NK-92 (cell line): ENCODE data around the gene SLC35D2.
"Not testable (repeated sequence)": the region's sequence is repeated elsewhere in the genome, so short reads cannot be mapped to it uniquely, and the experiment has no call there.

Experiments used
- DNase-seq: peaks from one replicate; lab custom pipeline; 2025; ENCODE audit not compliant: unreplicated experiment; lab: John Stamatoyannopoulos, UW

The SLC35D2 gene

DNA sequence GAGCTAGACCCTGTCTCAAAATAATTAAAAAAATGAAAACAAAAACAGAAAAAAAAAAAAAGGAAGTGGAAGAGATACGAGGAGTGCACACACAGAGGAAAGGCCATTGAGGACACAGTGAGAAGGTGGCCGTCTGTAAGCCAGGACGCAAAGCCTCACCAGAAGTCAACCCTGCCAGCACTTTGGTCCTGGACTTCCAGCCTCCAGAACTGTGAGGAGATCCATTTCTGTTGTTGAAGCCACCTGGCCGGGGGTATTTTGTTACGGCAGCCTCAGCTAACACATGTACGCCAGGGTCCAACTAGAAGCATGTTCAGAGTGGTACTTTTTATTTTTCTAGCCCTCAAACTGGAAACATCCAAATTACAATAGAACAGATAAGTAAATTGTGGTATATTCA is 21.8 kb downstream of the SLC35D2 start:
- no peak for DNase-seq

DNA sequence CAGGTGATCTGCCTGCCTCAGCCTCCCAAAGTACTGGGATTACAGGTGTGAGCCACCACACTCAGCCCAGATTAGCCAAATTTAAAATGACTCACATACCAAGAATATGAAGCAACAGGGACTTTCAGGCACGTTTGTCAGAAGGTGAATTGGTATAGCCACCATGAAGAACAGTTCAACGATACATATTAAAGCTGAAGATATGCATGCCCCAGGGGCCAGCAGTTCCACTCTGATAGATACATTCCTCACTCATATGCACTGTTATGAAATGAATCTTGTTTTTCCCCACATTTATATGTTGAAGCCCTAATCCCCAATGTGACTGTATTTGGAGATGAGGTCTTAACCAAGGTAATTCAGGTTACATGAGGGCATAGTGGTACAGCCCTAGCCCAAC is 22.5 kb downstream of the SLC35D2 start:
- DNase-seq = no peak

DNA sequence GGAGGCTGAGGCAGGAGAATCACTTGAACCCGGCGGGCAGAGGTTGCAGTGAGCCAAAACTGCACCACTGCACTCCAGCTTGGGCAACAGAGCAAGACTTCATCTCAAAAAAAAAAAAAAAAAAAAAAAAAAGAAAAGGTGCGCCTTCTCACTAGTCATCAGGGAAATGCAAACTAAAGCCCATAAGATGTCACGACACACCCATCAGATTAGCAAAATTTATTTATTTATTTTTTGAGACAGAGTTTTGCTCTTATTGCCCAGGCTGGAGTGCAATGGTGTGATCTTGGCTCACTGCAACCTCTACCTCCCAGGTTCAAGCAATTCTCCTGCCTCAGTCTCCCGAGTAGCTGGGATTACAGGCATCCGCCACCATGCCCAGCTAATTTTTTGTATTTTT is 23.0 kb downstream of the SLC35D2 start:
- DNase-seq = not testable (repeated sequence)

DNA sequence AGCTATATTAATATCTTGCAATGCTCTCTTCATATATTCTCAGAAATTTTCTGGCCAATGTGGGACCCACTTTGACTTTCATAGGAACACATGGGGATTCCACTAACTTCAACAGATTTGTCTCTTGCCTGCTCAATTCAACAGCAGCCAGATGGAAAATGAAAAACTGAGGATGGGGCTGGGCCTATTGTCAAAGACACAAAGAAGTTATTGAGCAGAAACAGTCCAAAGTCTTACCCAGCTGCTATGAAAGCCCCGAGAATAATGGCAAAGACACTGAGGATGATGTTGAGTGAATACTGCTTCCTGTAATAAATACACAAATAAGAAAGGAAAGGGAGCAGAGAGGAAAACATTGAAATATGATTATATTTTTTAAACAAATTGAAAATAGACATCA is 32.6 kb downstream of the SLC35D2 start:
- no peak for DNase-seq

DNA sequence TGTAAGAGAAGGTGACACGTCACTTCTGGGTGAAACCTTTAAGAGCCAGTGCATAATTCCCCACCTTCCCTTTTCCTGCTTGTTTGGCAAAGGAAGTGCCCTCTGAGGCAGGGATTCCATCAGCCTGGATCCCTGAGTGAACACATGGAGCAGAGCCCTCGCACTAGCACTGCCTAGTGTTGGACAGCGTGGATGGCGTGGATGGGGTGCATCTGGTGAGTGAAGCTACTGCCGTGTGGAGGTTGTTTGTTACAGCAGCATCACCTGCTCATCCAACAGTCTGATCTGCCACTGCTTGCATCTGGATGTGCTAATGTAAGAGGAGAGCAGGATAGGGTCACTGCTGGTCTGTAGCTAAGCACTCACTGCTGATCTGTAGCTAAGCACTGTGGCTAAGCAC is 35.2 kb downstream of the SLC35D2 start:
- DNase-seq = no peak

DNA sequence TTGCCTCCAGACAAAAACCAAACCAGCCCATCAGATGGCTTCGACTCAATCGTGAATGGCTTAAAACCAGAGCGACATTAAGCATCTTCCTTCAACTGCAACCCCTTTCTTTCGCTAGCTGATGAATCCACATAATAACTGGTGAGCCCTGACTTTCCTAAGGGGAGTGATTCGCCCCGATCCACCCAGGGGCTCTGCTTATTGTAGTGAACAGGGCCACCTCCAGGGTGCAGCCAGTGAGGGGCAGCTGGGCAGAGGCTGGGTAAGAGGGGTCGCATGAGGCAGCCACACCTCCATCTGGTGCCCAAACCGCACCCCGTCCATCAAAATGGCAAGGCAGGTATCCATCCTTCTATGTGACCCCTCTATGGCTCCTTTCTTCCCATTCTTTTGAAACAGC is 38.0 kb downstream of the SLC35D2 start:
- DNase-seq = no peak

DNA sequence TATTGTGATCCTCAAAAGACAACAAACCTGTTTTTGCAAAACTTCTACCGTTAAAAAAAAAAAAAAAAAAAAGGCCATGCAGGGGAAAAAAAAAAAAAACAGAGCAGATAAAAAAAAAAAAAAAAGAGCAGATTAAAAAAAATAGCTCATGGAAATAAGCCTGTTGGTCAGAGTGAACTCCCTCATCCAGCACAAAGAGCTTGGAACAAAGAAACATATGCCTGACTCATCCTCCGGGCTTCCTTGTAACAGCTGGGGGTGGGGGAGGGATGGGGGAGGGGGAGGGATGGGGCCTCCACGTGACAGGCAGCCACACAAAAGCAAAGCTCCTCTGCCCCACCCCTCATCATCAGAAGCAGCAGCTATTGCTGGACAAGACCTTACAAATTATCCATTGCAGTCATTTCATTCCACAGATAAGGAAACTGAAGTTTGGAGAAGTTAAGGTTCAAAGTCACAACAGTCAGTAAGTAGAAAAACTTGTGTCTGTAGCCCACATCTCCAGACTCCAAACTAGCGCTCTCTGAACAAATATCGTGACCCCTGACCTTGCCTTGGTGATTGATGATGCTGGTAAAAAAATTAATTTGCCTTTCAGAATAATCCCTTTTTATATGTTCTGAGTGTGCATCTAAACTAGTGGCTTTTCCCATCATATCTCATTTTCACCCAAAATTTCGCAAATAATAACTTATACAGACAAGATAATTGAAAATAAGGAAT is 38.9 kb downstream of the SLC35D2 start:
- DNase-seq = no peak

DNA sequence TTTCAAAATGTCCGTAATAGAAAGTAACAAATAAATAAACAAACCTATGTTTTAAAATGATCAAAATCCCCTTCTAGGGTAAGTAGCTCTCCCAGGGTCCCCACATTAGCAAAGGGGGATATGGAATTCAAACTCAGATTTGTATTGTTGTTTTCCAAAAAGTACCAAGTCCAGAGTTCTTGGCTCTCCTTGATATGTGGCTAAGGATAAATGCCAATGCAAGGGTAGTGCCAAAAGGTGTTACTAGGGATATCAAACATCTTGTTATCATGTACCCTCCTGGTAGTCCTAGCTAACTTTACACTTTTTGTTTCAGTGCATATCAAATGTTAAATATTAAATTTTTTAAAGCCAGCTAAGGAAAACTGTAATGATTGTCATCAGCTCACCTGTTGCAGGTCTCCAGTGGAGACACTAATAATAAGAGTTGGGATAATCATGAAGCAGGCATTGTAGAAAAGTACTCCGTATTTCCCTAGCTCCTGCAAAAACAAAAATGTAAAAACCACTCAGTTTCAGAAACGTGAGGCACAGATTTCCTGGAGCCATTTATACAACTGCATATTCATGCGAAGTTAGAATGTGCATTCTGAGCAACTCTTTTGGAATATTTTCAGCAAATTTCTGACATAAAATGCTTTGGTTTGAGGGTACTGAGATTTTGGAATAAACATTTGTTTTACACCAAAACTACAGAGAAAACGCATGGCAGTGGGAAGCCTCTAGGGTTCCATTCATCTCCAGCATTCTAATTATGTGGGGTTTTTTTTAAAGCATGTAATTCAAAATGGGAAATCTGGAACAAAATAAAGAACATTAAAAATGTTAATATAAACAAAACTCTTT is 39.8 kb downstream of the SLC35D2 start:
- no peak for DNase-seq

DNA sequence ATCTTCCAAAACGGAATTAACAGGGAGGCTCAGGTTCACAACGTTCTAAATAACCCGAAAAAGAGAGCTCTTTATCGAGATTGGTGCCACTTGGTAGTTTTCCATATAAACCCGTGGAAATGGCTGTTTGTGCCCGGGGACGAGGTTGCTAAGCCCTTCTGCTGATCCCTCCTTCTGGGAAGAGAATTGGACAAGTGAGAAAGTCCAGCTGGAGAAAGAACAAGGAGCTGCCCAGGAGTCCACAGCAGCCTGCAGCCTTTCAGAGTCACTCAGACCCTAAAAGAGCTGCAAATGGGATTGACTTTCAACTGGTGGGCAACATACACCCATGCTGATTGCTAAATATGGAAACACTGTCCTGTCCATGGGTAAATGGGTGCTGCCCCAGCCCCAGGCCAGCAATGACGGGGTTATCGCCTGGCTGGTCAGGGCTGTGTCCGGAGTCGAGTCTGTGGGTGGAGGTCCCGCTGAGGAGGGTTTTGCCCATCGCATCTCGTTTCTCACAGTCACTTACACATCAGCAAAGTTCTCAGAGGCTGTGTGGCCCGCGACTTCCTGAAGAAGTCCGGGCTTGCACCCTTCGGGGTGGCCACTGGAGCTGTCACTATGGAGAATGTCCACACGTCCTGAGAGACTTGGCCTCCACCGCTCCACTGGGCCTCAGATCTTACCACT is 40.8 kb downstream of the SLC35D2 start:
- DNase-seq = no peak

DNA sequence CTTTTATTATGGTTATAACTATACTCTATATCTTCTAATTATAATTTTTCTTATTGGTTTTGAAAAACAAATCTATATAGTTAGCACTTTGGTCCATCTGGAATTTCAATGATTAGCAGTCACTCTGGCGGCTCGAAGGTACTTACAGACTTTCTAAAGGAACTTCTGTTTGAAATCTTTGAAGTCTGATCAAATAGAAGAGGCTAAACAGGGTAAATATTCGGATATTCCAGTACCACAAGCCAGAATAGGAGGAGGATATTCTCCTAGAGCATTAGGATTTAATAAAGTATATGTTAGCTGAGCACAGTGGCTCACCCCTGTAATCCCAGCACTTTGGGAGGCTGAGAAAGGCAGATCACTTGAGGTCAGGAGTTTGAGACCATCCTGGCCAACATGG is 42.8 kb downstream of the SLC35D2 start:
- DNase-seq = no peak

DNA sequence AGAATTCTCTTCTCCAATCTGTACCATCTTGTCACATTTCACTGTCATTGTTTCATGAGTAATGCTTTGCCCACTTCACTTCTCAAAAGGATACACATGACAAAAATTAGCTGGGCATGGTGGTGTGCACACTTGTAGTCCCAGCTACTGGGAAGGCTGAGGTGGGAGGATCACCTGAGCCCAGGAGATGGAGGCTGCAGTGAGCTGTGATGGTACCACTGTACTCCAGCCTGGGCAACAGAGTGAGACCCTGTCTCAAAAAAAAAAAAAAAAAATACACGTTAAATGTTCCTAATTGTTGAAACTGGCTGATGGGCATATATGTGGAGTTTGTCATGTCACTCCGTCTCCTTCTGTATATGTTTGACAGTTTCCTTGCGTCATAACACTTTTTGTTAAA is 45.2 kb downstream of the SLC35D2 start:
- DNase-seq = no peak

DNA sequence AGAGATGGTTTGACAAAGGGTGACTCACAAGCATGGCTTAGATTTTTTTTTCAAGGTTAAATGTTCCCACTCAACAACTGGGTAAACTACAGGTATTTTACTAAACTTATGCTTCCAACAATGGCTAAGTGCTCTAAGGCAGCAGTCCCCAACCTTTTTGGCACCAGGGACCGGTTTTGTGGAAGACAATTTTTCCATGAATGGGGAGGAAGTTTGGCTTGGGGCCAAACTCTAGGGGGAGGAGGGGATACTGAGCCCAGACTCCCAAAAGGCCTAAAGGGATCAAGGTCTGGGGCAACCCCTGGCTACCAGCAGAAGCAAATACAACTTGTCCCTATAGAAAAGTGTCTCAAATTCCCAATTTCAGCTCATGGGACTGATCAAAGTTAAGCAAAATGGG is 49.6 kb downstream of the SLC35D2 start:
- DNase-seq = no peak

DNA sequence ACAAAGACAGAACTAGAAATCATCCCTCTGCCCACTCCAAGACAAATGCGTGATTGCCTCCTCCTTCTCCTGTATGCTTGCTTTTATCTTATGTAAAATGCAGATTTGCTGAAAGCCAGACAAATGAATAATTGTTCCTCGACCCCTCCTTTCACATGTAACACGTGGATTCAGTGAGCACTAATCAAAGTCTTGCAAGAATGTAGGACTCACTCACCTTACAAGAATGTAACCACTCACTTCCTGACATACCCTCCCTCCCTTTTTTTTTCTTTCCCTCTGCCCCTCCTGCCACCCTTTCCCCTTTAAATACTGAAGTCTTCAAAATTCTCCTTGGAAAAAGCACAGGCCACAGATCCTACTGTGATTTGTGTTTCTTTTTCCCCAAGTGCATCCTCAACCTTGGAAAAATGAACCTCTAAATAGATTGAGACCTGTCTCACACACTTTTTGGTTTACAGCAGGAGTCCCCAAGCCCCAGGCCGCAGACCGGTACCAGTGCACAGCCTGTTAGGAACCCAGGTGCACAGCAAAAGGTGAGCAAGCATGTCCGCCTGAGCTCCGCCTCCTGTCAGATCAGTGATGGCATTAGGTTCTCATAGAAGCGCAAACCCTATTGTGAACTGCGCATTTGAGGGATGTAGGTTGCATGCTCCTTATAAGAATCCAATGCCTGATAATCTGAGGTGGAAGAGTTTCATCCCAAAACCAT is 52.1 kb downstream of the SLC35D2 start:
- no peak for DNase-seq

DNA sequence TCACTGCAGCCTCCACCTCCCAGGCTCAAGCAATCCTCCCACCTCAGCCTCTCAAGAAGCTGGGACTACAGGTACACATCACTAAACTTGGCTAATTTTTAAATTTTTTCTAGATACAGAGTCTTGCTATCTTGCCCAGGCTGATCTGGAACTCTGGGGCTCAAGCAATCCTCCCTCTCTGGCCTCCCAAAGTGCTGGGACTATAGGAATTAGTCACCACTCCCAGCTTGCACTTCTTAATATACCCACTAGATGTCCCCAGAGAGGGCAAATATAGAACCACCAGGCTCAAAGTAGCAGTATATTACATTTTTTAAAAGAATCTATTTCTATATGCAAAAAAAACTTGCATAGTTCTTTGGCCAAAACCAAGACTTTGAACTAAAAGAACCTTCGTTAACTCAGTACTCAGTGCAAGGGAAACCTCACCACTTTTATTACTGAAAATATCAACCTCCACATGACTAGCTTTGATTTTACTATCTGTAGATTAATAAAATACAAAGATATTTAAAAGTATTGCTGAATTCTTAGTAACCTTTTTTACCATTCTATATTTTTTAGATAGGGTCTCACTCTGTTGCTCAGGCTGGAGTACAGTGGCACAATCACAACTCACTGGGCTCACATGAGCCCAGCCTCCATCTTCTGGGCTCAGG is 55.7 kb downstream of the SLC35D2 start:
- DNase-seq = no peak

DNA sequence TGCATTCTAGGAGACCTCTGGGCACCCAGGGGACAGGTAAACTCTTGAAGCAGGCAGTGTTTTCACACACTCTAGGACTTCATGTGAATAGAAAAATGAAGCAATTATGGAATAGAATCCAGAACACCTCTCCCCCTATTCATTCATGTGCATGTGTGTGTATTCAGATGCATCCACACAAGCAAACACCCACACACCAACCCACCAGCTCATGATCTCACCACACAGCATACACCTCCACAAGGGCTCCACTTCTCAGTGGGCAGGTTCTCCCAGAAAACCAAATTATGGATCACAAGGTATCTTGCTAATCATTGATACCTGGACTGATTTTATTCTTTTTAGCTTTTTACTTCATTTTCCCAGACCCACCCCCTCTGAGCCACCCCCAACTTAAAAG is 60.3 kb downstream of the SLC35D2 start:
- no peak for DNase-seq

DNA sequence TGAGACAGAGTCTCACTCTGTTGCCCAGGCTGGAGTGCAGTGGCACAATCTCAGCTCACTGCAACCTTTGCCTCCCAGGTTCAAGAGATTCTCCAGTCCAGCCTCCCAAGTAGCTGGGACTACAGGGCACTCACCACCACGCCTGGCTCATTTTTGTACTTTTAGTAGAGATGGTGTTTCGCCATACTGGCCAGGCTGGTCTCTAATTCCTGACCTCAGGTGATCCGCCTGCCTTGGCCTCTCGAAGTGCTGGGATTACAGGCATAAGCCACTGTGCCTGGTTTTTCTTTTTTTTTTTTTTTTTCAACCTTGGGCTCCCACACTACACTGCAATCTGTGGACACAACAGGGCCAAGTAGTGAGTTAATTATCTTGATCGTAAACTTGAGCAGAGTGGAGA is 60.8 kb downstream of the SLC35D2 start:
- not testable (repeated sequence) for DNase-seq

DNA sequence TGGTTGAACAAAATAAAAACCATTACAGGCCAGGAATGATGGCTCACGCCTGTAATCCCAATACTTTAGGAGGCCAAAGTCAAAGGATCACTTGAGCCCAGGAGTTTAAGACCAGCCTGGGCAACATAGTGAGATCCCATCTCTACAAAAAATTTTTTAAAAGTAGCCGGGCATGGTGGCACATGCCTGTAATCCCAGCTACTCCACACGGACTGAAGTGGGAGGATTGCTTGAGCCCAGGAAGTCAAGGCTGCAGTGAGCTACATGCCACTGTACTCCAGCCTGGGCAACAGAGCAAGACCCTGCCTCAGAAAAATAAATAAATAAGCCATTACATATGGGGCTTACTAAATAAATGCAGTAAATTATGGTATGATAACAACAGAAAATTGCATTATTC is 61.3 kb downstream of the SLC35D2 start:
- not testable (repeated sequence) for DNase-seq

DNA sequence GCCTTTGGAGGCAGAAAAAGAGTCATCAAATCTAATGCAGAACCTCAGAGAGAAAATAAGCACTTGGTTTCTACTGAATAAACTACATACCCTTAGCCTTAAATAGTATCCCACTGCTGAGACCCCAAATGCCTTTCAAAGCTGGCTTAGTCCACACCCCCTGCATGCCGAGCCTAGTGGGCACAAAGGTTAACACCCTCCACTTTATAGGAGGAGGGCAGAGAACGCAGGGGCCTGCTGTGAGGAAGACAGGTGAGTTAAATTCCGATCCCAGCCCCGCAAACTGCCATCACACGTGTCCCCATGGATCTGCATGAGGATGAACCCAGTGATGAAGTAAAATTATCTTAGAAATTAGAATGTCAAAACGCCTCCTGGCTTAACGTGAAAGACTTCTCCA is 62.0 kb downstream of the SLC35D2 start:
- DNase-seq = no peak

DNA sequence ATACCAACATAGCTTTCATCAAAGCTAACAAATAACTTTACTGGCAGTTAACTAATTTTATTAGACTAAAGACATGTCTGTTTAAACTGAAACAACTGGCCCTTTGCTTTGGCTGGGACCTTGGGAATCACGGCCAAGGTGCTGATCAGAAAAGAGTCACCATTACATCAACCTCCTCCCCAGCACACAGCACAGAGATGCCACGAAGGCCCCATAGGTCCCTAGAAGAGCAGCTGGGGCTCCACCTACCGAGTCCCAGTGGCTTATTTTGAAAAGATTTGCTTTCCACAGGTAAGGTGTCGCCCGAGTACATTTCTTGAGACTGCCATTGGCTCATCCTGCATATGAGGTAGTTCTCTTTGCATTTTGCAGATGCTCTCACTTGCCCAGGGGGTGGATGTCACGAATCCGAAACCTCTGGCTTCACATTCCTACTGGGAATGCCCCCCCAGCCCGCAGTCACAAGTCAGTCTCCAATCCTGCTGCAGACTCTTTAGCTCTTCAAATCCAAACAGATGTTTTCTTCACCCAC is 62.7 kb downstream of the SLC35D2 start:
- DNase-seq = no peak

DNA sequence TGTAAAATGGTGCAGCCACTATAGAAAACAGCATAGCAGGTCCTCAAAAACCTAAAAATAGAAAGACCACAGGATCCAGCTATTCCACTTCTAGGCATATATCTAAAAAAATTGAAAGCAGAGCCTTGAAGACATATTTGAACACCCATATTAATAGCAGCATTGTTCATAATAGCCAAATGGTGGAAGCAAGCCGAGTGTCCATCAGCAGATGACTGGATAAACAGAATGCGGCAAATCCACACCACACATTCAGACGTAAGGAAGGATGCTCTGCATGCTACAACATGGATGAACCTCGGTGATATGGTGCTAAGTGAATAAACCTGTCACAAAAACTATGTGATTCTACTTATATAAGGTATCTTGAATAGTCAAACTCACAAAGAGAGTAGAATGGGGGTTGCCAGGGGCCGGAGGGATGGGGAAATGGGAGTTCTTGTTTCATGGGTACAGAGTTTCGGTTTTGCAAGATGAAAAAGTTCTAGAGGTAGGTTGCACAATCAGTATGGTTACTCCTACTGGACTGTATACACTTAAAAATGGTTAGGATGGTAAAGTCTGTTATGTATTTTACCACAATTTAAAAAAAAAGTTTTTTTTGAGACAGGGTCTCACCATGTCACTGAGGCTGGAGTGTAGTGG is 64.5 kb downstream of the SLC35D2 start:
- no peak for DNase-seq
